Endothelial cell of umbilical vein (primary cell): ENCODE measurements around the gene NOL12. TPM values are rescaled to one million over a fixed set of nuclear protein-coding genes. Genes with fewer than 3 reads are reported as not detected.

Source experiments
- BruUV-seq: library from RNA; stranded (reverse); fragments of 400-500 nt; replicated peaks from 2 replicates; lab custom pipeline; 2021; lab: Mats Ljungman, UMichigan
- CTCF ChIA-PET: fragments of 300-600, 350-600 bp; sonication (Branson Sonifier 250); formaldehyde crosslinking; loops from one replicate; lab custom pipeline; 2021; ENCODE audit warnings: antibody characterized with exemption, inconsistent platforms; lab: Charles Lee
- POLR2A ChIA-PET: fragments of 300-600, 350-600 bp; sonication (Branson Sonifier 250); formaldehyde crosslinking; loops from one replicate; lab custom pipeline; 2021; ENCODE audit warnings: antibody characterized with exemption, inconsistent platforms; lab: Charles Lee
- DNase-seq: peaks from one replicate; pipeline ENCODE4 v3.0.0-alpha.2; 2011; ENCODE audit warnings: low read depth, low spot score
- FAIRE-seq: peaks from 2 replicates; lab custom pipeline; 2011; peaks lifted over from hg19 to GRCh38; lab: Jason Lieb, UNC
- H2AFZ ChIP-seq: 2 replicates; pipeline ENCODE4 v1.6.0; 2012; ENCODE audit warnings: low read depth, low read length, control low read depth, inconsistent platforms
- H3K27ac ChIP-seq: 2 replicates; pipeline ENCODE4 v1.5.1; 2011; ENCODE audit warnings: low read depth, mild to moderate bottlenecking, control low read depth, low read length, moderate library complexity; ENCODE audit not compliant: insufficient read depth
- H3K27me3 ChIP-seq, 2 experiments: 2 replicates each; pipeline versions ENCODE4 v1.6.0 to v1.6.1; 2011; ENCODE audit warnings: low read length in 2 of 2, mixed read lengths in 1 of 2; ENCODE audit not compliant: control insufficient read depth in 2 of 2, insufficient read depth in 2 of 2
- H3K36me3 ChIP-seq, 2 experiments: 2 replicates in 1 of 2; 3 replicates in 1 of 2; pipeline ENCODE4 v1.5.1; 2011; ENCODE audit warnings: low read length in 2 of 2, mild to moderate bottlenecking in 1 of 2, moderate library complexity in 1 of 2; ENCODE audit not compliant: control insufficient read depth in 2 of 2, insufficient read depth in 2 of 2; ENCODE audit errors: extremely low read depth in 1 of 2
- H3K4me1 ChIP-seq: 3 replicates; pipeline ENCODE4 v1.5.1; 2011; ENCODE audit warnings: mild to moderate bottlenecking, low read length; ENCODE audit not compliant: control insufficient read depth, insufficient read depth; ENCODE audit errors: extremely low read depth
- H3K4me2 ChIP-seq: 2 replicates; pipeline ENCODE4 v1.6.1; 2011; ENCODE audit warnings: low read length, control low read depth, mixed read lengths; ENCODE audit not compliant: insufficient read depth
- H3K4me3 ChIP-seq, 3 experiments: fragments of 200-600 bp in 1 of 3; sonication (generic), shearing (Covaris generic) in 1 of 3; replicated peaks in 1 of 3; 2 replicates each; pipeline ENCODE4 v1.5.1; 2011 to 2016; ENCODE audit warnings: control low read depth in 3 of 3, low read length in 3 of 3, mild to moderate bottlenecking in 2 of 3, inconsistent platforms in 1 of 3, low read depth in 1 of 3, moderate library complexity in 1 of 3; ENCODE audit not compliant: insufficient read depth in 1 of 3
- H3K79me2 ChIP-seq: 2 replicates; pipeline ENCODE4 v1.6.0; 2012; ENCODE audit warnings: low read length, inconsistent platforms; ENCODE audit not compliant: control insufficient read depth, insufficient read depth
- H3K9ac ChIP-seq: replicated peaks from 2 replicates; pipeline ENCODE3; 2011; ENCODE audit warnings: low read length, control low read depth; ENCODE audit not compliant: insufficient read depth; ENCODE audit errors: extremely low read depth
- H3K9me1 ChIP-seq: replicated peaks from 3 replicates; pipeline ENCODE4 v1.6.0; 2011; ENCODE audit warnings: mild to moderate bottlenecking, low read length; ENCODE audit not compliant: control insufficient read depth, insufficient read depth; ENCODE audit errors: extremely low read depth
- H3K9me3 ChIP-seq: replicated peaks from 2 replicates; pipeline ENCODE4 v1.5.1; 2012; ENCODE audit warnings: low read length, inconsistent platforms; ENCODE audit not compliant: control insufficient read depth, insufficient read depth
- H4K20me1 ChIP-seq: replicated peaks from 2 replicates; pipeline ENCODE3; 2011; ENCODE audit warnings: mild to moderate bottlenecking, low read length; ENCODE audit not compliant: control insufficient read depth, insufficient read depth; ENCODE audit errors: extremely low read depth
- EZH2 ChIP-seq: IDR thresholded peaks from 2 replicates; pipeline ENCODE4 v1.6.1; 2012; ENCODE audit warnings: borderline replicate concordance, low read depth, mild to moderate bottlenecking, moderate library complexity, low read length, inconsistent platforms; ENCODE audit not compliant: severe bottlenecking
- FOS ChIP-seq: IDR thresholded peaks from 2 replicates; pipeline ENCODE4 v1.6.1; 2011; ENCODE audit warnings: mild to moderate bottlenecking, low read length, moderate library complexity, borderline replicate concordance; ENCODE audit not compliant: insufficient read depth
- GATA2 ChIP-seq: IDR thresholded peaks from 2 replicates; pipeline ENCODE4 v1.7.0; 2011; ENCODE audit warnings: low read depth, mild to moderate bottlenecking, moderate library complexity, mixed read lengths, low read length; ENCODE audit not compliant: insufficient read length, insufficient read depth
- JUN ChIP-seq: IDR thresholded peaks from 2 replicates; pipeline ENCODE4 v1.6.1; 2011; ENCODE audit warnings: borderline replicate concordance, low read depth; ENCODE audit not compliant: insufficient read length, insufficient read depth
- MYC ChIP-seq: IDR thresholded peaks from one replicate; pipeline ENCODE4 v1.6.1; 2011; ENCODE audit warnings: mild to moderate bottlenecking, low read depth, low read length
- POLR2A ChIP-seq: IDR thresholded peaks from 2 replicates; pipeline ENCODE4 v1.6.1; 2012; ENCODE audit warnings: low read depth, mild to moderate bottlenecking, control low read depth, low read length
- POLR2AphosphoS5 ChIP-seq: IDR thresholded peaks from 2 replicates; pipeline ENCODE4 v1.6.1; 2012; ENCODE audit warnings: low read depth, mild to moderate bottlenecking, control low read depth, low read length, moderate library complexity; ENCODE audit not compliant: insufficient read depth
- dilution Hi-C: fragments of 300-500 bp; cut with MboI; formaldehyde crosslinking; loops from one replicate; pipeline ENCODE4 v1.15.0; 2019; ENCODE audit warnings: low sequenced_read_pairs; ENCODE audit not compliant: extremely low pct_ligation_motif_present
- intact Hi-C: fragments of 100-400 bp; cut with micrococcal nuclease; formaldehyde crosslinking; loops from one replicate; pipeline ENCODE4 v1.10.0; 2022
- polyA plus RNA-seq, 4 experiments: library from polyadenylated mRNA; depleted of rRNA in 3 of 4; stranded (reverse) in 3 of 4; unstranded in 1 of 4; fragments of >200 nt; gene quantifications; 2 replicates each; pipeline versions ENCODE4 v1.2.1 to v1.2.3, GENCODE V29; 2011 to 2012; ENCODE audit warnings: missing spikeins in 1 of 4
- total RNA-seq: library from RNA; stranded (reverse); gene quantifications from 2 replicates; pipeline ENCODE4 v1.2.3, GENCODE V29; 2021
- TF ChIP-seq, protein P1 (sequence below), 2 donors: IDR thresholded peaks; 1 replicate in 1 of 2; 2 replicates in 1 of 2; pipeline ENCODE4 v1.5.1; 2011; ENCODE audit warnings: low read length in 2 of 2, mild to moderate bottlenecking in 2 of 2, moderate library complexity in 2 of 2, control low read depth in 1 of 2, inconsistent platforms in 1 of 2, low read depth in 1 of 2; ENCODE audit not compliant: insufficient read depth in 1 of 2; ENCODE audit errors: extremely low read depth in 1 of 2
- TF ChIP-seq, protein P2 (sequence below): IDR thresholded peaks from 2 replicates; pipeline ENCODE4 v1.6.1; 2011; ENCODE audit not compliant: insufficient read depth, insufficient read length

The NOL12 gene
- total and polyA plus RNA-seq, 2 donors (not counting 3 experiments of a cell fraction or from before 2014, with no cell fraction given), result 23.2 to 29.1 TPM

DNA sequence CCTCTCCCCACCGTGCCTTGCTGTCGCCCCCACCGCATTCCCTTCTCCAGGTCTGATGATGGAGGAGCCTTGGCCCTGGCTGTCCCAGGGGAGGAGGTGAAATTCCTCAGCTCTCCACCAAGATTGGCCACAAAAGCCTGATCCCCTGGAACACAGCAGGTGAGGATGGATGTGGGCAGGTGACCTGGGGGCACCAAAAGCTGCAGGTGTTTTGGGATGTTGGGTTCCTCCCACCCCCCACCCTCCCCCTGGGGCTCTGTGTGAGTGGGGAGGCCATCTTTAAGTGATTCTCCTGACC lies 11.3 kb downstream of the NOL12 start:
- H3K27me3 ChIP-seq, result no peaks in the 10 kb centered on the region
- no peak overlapping the region for H3K4me3 ChIP-seq
- ChIA-PET POLR2A (interaction anchor here (0.6 kb wide), 1 partner anchor 20 kb away, joined by 3 read pairs; no protein-coding TSS in a partner anchor), CTCF (interaction anchor here (0.8 to 3.3 kb wide), 5 partner anchors 38 to 94 kb away, joined by 3 to 19 read pairs (median 3); no protein-coding TSS in a partner anchor)
- H3K27ac ChIP-seq, result no peak overlapping the region
- DNase-seq (no peak), FAIRE-seq (no peak)
- H3K9me3 ChIP-seq, result no peaks in the 10 kb centered on the region
- H3K79me2 ChIP-seq, result no peaks in the 10 kb centered on the region
- no peak overlapping the region for H2AFZ ChIP-seq
- H4K20me1 ChIP-seq, result no peaks in the 10 kb centered on the region
- H3K9me1 ChIP-seq, result no peaks in the 10 kb centered on the region
- dilution Hi-C loops, result no loop called here
- TF ChIP-seq POLR2A (no peak), POLR2AphosphoS5 (no peak), GATA2 (no peak), MYC (no peak), FOS (no peak), JUN (no peak), EZH2 (no peak)
- TF ChIP-seq, protein P1, sequence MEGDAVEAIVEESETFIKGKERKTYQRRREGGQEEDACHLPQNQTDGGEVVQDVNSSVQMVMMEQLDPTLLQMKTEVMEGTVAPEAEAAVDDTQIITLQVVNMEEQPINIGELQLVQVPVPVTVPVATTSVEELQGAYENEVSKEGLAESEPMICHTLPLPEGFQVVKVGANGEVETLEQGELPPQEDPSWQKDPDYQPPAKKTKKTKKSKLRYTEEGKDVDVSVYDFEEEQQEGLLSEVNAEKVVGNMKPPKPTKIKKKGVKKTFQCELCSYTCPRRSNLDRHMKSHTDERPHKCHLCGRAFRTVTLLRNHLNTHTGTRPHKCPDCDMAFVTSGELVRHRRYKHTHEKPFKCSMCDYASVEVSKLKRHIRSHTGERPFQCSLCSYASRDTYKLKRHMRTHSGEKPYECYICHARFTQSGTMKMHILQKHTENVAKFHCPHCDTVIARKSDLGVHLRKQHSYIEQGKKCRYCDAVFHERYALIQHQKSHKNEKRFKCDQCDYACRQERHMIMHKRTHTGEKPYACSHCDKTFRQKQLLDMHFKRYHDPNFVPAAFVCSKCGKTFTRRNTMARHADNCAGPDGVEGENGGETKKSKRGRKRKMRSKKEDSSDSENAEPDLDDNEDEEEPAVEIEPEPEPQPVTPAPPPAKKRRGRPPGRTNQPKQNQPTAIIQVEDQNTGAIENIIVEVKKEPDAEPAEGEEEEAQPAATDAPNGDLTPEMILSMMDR (IDR thresholded peaks at IDR 0.05; ENCODE audit: extremely low read depth in 1 of 2, insufficient read depth in 1 of 2, low read depth in 1 of 2, low read length in 2 of 2), result no peak
- TF ChIP-seq, protein P2, sequence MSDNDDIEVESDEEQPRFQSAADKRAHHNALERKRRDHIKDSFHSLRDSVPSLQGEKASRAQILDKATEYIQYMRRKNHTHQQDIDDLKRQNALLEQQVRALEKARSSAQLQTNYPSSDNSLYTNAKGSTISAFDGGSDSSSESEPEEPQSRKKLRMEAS, result no peak
- H3K4me2 ChIP-seq, result no peak overlapping the region
- H3K4me1 ChIP-seq, result peaks cover 11% of the 10 kb centered on the region
- intact Hi-C loops, result no loop called here
- H3K9ac ChIP-seq, result no peak overlapping the region
- BruUV-seq, result no TSS peak
- H3K36me3 ChIP-seq, result peaks cover 0 to 10% of the 10 kb centered on the region in 2 experiments
